Measurements from ENCODE around the gene ZSCAN1.
A peak's percentile ranks its signal among the peaks of the same experiment; 100 is the strongest.

ZSCAN1 gene

DNA sequence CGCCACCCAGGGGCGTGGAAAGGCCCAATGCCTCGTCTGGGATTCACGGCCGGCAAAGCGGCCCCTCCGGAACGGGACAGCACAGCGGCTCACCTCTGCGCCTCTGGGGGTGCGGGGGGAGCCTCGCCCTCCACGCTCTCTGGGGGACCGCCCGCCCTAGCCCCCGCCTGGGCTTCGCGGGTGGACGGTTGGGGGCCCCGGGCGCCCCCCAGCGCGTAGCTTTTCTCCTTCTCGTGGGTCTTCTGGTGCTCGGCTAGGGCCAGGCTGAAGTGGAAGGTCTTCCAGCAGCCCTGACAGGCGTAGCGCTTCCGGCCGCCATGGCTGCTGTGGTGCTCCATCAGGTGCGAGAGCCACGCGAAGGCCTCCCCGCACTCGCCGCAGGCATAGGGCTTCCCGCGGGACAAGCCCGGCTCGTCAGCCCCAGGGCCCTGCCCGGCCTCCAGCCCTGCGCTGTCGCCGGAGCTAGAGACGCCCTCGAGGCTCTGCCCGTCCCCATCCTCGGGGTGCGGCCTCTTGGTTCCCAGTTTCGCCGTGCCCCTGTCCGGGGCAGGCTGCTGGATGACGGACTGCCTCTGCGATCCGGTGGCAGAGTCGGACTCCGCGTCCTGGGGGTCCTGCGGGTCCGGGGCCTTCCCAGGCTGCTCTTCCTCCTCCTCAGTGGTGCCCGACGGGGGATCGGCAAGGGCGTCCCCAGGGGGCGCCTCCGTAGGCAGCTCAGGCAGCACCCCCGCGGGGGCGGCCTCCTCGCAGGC, 50.9 kb downstream of the ZSCAN1 start:
- no peak for DNase-seq

DNA sequence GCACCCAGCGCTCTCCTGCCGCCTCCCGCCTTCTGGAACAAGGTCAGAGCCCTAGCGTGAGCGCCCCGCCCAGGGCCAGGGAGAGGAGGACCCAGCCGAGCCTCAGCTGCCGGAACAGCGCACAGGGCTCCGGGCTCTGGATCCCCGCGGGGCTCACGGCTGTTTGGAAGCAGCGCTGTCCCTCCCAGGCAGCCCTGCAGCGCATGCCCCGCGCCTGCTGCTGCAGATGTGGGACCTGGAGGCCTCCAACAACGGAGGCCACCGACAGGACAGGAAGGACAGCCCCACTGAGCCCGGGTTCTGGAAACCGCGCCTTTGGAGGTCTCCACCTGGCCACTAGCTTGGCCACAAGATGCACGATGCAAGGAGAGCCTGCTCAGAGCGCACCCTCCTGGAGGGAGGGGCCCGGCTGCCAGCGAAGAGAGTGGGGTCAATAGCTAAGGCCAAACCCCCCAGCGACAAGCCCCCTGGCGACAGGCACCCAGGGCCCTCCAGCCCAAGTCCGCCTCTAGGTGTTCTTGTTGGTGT, 51.6 kb downstream of the ZSCAN1 start:
- DNase-seq = no peak

- DNase-seq = no peak
Observed at GRCh38 chr19:58086825-58087710, 53.2 kb downstream of the ZSCAN1 start.

- DNase-seq = no peak
Observed at GRCh38 chr19:58088521-58089052, 54.8 kb downstream of the ZSCAN1 start.

DNA sequence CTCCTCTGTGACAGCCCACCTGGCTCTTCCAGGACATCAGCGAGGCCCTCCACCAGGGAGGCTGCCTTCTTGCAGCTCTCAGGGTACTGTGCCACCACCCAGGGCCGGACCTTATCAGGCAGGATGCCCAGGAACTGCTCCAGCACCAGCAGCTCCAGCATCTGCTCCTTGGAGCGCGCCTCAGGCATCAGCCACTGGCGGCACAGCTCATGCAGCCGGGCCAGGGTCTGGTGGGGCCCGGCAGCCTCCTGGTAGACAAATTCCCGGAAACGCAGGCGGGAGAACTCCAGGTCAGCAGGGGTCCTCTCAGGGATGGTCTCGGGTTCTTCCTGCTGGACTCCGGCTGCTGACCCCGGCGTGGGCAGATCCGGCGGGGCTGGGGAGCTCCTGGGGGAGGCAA, 56.0 kb downstream of the ZSCAN1 start:
- no peak for DNase-seq

GRCh38 chr19:58091251-58091995, 57.6 kb downstream of the ZSCAN1 start:
- no peak for DNase-seq

DNA sequence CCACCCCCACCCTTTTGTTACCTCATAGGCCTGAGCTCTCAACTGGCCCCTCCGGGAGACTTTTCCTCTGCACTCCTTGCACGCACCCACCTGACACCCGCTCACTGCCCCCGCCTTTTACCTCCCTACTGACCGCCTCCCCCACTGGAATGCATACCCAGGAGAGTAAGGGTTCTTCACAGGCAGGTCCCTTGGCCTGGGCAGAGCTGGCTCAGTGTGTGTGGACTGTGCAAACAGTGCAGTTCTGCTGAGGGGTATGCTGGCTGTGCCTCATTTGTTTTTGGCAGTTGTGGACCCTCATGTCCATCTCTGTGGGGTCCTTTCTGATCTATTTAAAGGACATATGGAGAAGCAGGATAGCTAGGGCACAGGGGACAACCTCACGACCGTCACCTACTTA, 59.2 kb downstream of the ZSCAN1 start:
- no peak for DNase-seq

DNA sequence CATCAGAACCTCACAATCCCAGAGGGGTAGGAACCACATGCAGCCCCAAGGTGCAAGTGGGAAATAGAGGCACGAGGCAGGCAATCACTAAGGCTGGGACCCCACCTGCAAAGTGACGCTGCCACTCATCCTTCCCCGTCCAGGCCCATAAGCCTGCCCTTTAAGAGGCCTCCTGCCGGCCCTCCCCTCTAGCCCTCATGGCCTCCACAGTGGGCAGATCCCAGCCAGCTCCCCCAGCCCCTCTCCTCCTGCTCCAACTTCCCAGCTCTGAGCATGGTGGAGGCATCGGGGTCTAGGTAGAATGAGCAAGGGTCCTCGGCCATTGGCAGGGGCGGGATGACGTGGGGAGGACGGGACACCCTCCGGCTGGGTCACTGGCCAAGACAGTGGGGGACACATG, 61.5 kb downstream of the ZSCAN1 start:
- no peak for DNase-seq

- DNase-seq = no peak
Observed at GRCh38 chr19:58096884-58097283, 63.1 kb downstream of the ZSCAN1 start.

DNA sequence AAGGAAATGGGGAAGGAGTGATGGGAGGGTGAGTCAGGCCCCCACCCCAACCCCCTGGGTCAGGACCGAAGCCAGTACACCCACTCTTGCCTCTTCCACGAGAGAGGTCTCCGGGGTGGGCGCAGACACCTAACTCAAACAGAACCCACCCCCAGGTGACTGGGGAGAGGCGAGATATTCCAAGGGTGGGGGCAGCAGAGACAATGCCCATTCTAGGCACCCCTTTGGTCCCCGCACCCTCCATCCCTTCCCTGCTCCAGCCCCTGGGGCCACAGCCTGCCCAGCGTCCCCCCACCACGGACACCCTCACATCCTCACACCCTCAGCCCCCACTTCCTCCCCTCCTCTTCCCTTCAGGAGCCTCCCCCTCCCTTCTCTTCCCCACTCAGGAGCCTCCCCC, 63.5 kb downstream of the ZSCAN1 start:
- no peak for DNase-seq

GRCh38 chr19:58097781-58098681, 64.2 kb downstream of the ZSCAN1 start, which contains the start of gene ZSCAN18:
TSS of gene ZSCAN18 (minus strand) at chr19:58098231. CDS start at chr19:58090267, 7,964 bp downstream.
- peak; percentile 89 to 92 for DNase-seq

GRCh38 chr19:58098682-58098998, 64.8 kb downstream of the ZSCAN1 start:
- no peak for DNase-seq
